Bladder microvascular endothelial cell (primary cell): ENCODE results near the gene ONECUT1. TPM values are rescaled to one million over a fixed set of nuclear protein-coding genes. Genes with fewer than 3 reads are reported as not detected.

Experiments
- total RNA-seq: library from RNA; depleted of rRNA; stranded (reverse); fragments of >200 nt; gene quantifications from 2 replicates; pipeline ENCODE4 v1.2.3, GENCODE V29; 2014

Gene ONECUT1
- total RNA-seq, result not detected in 2 replicates

GRCh38 chr15:52790169-52790708 is at the start of gene ONECUT1:
ONECUT1 (minus strand) TSS chr15:52790336; CDS start chr15:52789884, 452 bp downstream.

Other genes with a start within 250 kb of the ONECUT1 start
- gene ARPP19, start 221.3 kb downstream of the ONECUT1 start, total RNA-seq, result 92.3 and 138 TPM in 2 replicates
- 56.2 and 101 TPM in 2 replicates for gene ATOSA, start 110.9 kb downstream of the ONECUT1 start, total RNA-seq